HG03139 (cell line): ENCODE measurements around the gene CCDC71L.
A peak's percentile ranks its signal among the peaks of the same experiment; 100 is the strongest.
"Not testable (repeated sequence)": the region's sequence is repeated elsewhere in the genome, so short reads cannot be mapped to it uniquely, and the experiment has no call there.

Experiments
- ATAC-seq: cut with Tn5 transposase; IDR thresholded peaks from one replicate; pipeline ENCODE4 v1.9.1; 2021; ENCODE audit not compliant: unreplicated experiment

CCDC71L gene

GRCh38 chr7:106660862-106661720 is at the start of gene CCDC71L:
Gene CCDC71L, minus strand, starts transcription at chr7:106661158. Its CDS starts 262 bp downstream, at chr7:106660896.
- ATAC-seq: peak; percentile 77

- not testable (repeated sequence) for ATAC-seq
Measured at GRCh38 chr7:106709604-106710003, 48.6 kb upstream of the CCDC71L start.

- no peak for ATAC-seq
Measured at GRCh38 chr7:106704000-106704840, 43.3 kb upstream of the CCDC71L start.

GRCh38 chr7:106693677-106694353 is 32.9 kb upstream of the CCDC71L start:
- no peak for ATAC-seq

- ATAC-seq: no peak
Measured at GRCh38 chr7:106692450-106693051, 31.6 kb upstream of the CCDC71L start.

- not testable (repeated sequence) for ATAC-seq
Measured at GRCh38 chr7:106688161-106688560, 27.2 kb upstream of the CCDC71L start.

- ATAC-seq: no peak
Measured at GRCh38 chr7:106683941-106684340, 23.0 kb upstream of the CCDC71L start.

GRCh38 chr7:106681815-106682495 is 21.0 kb upstream of the CCDC71L start:
- no peak for ATAC-seq

- ATAC-seq: peak; percentile 84
Measured at GRCh38 chr7:106679153-106679931, 18.4 kb upstream of the CCDC71L start.

- no peak for ATAC-seq
Measured at GRCh38 chr7:106678795-106679152, 17.8 kb upstream of the CCDC71L start.

GRCh38 chr7:106676506-106676905 is 15.5 kb upstream of the CCDC71L start:
- ATAC-seq: not testable (repeated sequence)

GRCh38 chr7:106673688-106674087 is 12.7 kb upstream of the CCDC71L start:
- ATAC-seq: not testable (repeated sequence)

- ATAC-seq: not testable (repeated sequence)
Measured at GRCh38 chr7:106671930-106672329, 11.0 kb upstream of the CCDC71L start.

GRCh38 chr7:106671160-106671559 is 10.2 kb upstream of the CCDC71L start:
- ATAC-seq: no peak

GRCh38 chr7:106668861-106669524 is 8.0 kb upstream of the CCDC71L start:
- no peak for ATAC-seq

- no peak for ATAC-seq
Measured at GRCh38 chr7:106666353-106666752, 5.4 kb upstream of the CCDC71L start.

GRCh38 chr7:106664343-106664742 is 3.4 kb upstream of the CCDC71L start:
- ATAC-seq: no peak

- peak; percentile 51 for ATAC-seq
Measured at GRCh38 chr7:106659963-106660861, 746 bp downstream of the CCDC71L start.
